HepG2 (cell line): ENCODE results near the gene EVI5. TPM values are rescaled to one million over a fixed set of nuclear protein-coding genes. Genes with fewer than 3 reads are reported as not detected.

Experiments
- ATAC-seq: fragments of 200-7000 bp; cut with Tn5 transposase; 3 replicates; pipeline ENCODE4 v1.9.1; 2020; ENCODE audit warnings: mild to moderate bottlenecking, moderate library complexity
- BruUV-seq: library from RNA; stranded (reverse); fragments of 400-500 nt; replicated peaks from 2 replicates; lab custom pipeline; 2021; lab: Mats Ljungman, UMichigan
- CTCF ChIA-PET: fragments of 300-600 bp; formaldehyde crosslinking; extraction: SDS; loops from one replicate; lab custom pipeline; 2021; ENCODE audit warnings: low total read pairs, inconsistent platforms, low intra/inter-chr PET ratio; lab: Yijun Ruan, JAX
- POLR2A ChIA-PET: fragments of 350-600 bp; sonication (Branson Sonifier 250); formaldehyde crosslinking; loops from one replicate; lab custom pipeline; 2020; ENCODE audit warnings: antibody characterized with exemption, inconsistent platforms; lab: Yijun Ruan, JAX
- DNase-seq: peaks from one replicate; pipeline ENCODE4 v3.0.0-alpha.2; 2015; ENCODE audit warnings: low spot score
- FAIRE-seq: peaks from 3 replicates; lab custom pipeline; 2011; peaks lifted over from hg19 to GRCh38; lab: Jason Lieb, UNC
- H2AFZ ChIP-seq: one replicate; pipeline ENCODE4 v1.6.1; 2011; ENCODE audit warnings: low read length, inconsistent platforms
- H3K27ac ChIP-seq: fragments of 300-600 bp; 3 replicates; pipeline ENCODE4 v1.8.0; 2011; ENCODE audit warnings: mixed run types, mild to moderate bottlenecking, mixed read lengths, low read length, inconsistent platforms; ENCODE audit not compliant: insufficient read depth; ENCODE audit errors: extremely low read length
- H3K27me3 ChIP-seq, 2 experiments: fragments of 200-600 bp in 1 of 2; 2 replicates in 1 of 2; 3 replicates in 1 of 2; pipeline versions ENCODE4 v1.6.0 to v1.8.0; 2011; ENCODE audit warnings: low read length in 2 of 2, mild to moderate bottlenecking in 2 of 2, moderate library complexity in 2 of 2, inconsistent platforms in 1 of 2; ENCODE audit not compliant: insufficient read depth in 2 of 2, control insufficient read depth in 1 of 2
- H3K36me3 ChIP-seq, 2 experiments: fragments of 200-600 bp in 1 of 2; replicated peaks in 1 of 2; 2 replicates in 1 of 2; 3 replicates in 1 of 2; pipeline versions ENCODE4 v1.5.1 to v1.8.0; 2011; ENCODE audit warnings: low read length in 2 of 2, inconsistent platforms in 1 of 2; ENCODE audit not compliant: insufficient read depth in 2 of 2, control insufficient read depth in 1 of 2
- H3K4me1 ChIP-seq: 2 replicates; pipeline ENCODE4 v1.5.1; 2012; ENCODE audit warnings: low read length, inconsistent platforms; ENCODE audit not compliant: insufficient read depth
- H3K4me2 ChIP-seq: 2 replicates; pipeline ENCODE4 v1.6.0; 2011; ENCODE audit warnings: low read depth, low read length, inconsistent platforms
- H3K4me3 ChIP-seq, 3 experiments: fragments of 200-600 bp in 1 of 3; sonication (generic), shearing (Covaris generic) in 1 of 3; replicated peaks in 1 of 3; 2 replicates each; pipeline ENCODE4 v1.5.1; 2011 to 2016; ENCODE audit warnings: low read length in 3 of 3, inconsistent platforms in 2 of 3, low read depth in 2 of 3, mild to moderate bottlenecking in 2 of 3, control low read depth in 1 of 3, mixed read lengths in 1 of 3; ENCODE audit not compliant: insufficient read depth in 1 of 3
- H3K79me2 ChIP-seq: one replicate; pipeline ENCODE4 v1.6.1; 2011; ENCODE audit warnings: low read length, inconsistent platforms; ENCODE audit not compliant: insufficient read depth
- H3K9ac ChIP-seq: 2 replicates; pipeline ENCODE4 v1.6.0; 2011; ENCODE audit warnings: mild to moderate bottlenecking, low read depth, low read length, inconsistent platforms; ENCODE audit not compliant: insufficient read depth
- H3K9me3 ChIP-seq: 2 replicates; pipeline ENCODE4 v1.5.1; 2012; ENCODE audit warnings: mild to moderate bottlenecking, low read length
- H4K20me1 ChIP-seq: 2 replicates; pipeline ENCODE4 v1.6.0; 2011; ENCODE audit warnings: inconsistent platforms, mild to moderate bottlenecking, low read length, moderate library complexity; ENCODE audit not compliant: insufficient read depth
- E2F1 ChIP-seq: sonication (generic); formaldehyde crosslinking; IDR thresholded peaks from 2 replicates; pipeline ENCODE4 v1.5.0; 2020; ENCODE audit warnings: missing genetic modification reagents
- KLF16 ChIP-seq, 2 experiments: sonication (generic) in 1 of 2; formaldehyde crosslinking in 1 of 2; IDR thresholded peaks; 2 replicates each; pipeline versions ENCODE4 v1.6.1 to v1.8.0; 2016 to 2023; ENCODE audit warnings: missing genetic modification reagents in 2 of 2, missing compliant biosample characterization in 1 of 2
- MIER2 ChIP-seq: IDR thresholded peaks from 2 replicates; pipeline ENCODE4 v1.6.1; 2016; ENCODE audit warnings: missing biosample characterization, missing genetic modification reagents
- NKX3-1 ChIP-seq: sonication (generic); formaldehyde crosslinking; IDR thresholded peaks from 2 replicates; pipeline ENCODE4 v1.5.0; 2020; ENCODE audit warnings: missing genetic modification reagents
- NR2F6 ChIP-seq, 2 experiments: IDR thresholded peaks; 2 replicates each; pipeline ENCODE4 v1.6.1; 2016; ENCODE audit warnings: antibody characterized with exemption in 1 of 2, mild to moderate bottlenecking in 1 of 2
- PCBP2 ChIP-seq: fragments of 200-400 bp; formaldehyde crosslinking; optimal IDR thresholded peaks from 2 replicates; pipeline ENCODE3; 2018; ENCODE audit warnings: low read length, low read depth; ENCODE audit not compliant: poor library complexity, severe bottlenecking
- PHB2 ChIP-seq: fragments of 450-650 bp; IDR thresholded peaks from 2 replicates; pipeline ENCODE4 v1.6.1; 2018; ENCODE audit not compliant: partially characterized antibody
- SNAPC4 ChIP-seq: sonication (generic); formaldehyde crosslinking; IDR thresholded peaks from 2 replicates; pipeline ENCODE4 v1.4.0; 2020; ENCODE audit warnings: mild to moderate bottlenecking, missing genetic modification reagents
- TCF7L2 ChIP-seq: IDR thresholded peaks from 2 replicates; pipeline ENCODE4 v1.6.1; 2011; ENCODE audit warnings: mild to moderate bottlenecking, low read depth, low read length, moderate library complexity
- TFDP2 ChIP-seq: sonication (generic); formaldehyde crosslinking; IDR thresholded peaks from 2 replicates; pipeline ENCODE4 v1.4.0; 2020; ENCODE audit warnings: missing genetic modification reagents
- UBTF ChIP-seq: sonication (generic); formaldehyde crosslinking; IDR thresholded peaks from 2 replicates; pipeline ENCODE4 v1.4.0; 2020; ENCODE audit warnings: mild to moderate bottlenecking, missing genetic modification reagents
- ZBTB7A ChIP-seq: sonication (generic); formaldehyde crosslinking; IDR thresholded peaks from 2 replicates; pipeline ENCODE4 v1.8.0; 2022; ENCODE audit warnings: mild to moderate bottlenecking, missing genetic modification reagents
- ZNF329 ChIP-seq: sonication (generic); formaldehyde crosslinking; IDR thresholded peaks from 2 replicates; pipeline ENCODE4 v1.9.0; 2021; ENCODE audit warnings: low read depth, mild to moderate bottlenecking, missing genetic modification reagents
- ZNF530 ChIP-seq: sonication (generic); formaldehyde crosslinking; IDR thresholded peaks from 2 replicates; pipeline ENCODE4 v1.5.0; 2020; ENCODE audit warnings: low read depth, mild to moderate bottlenecking, missing genetic modification reagents
- ZNF556 ChIP-seq: sonication (generic); formaldehyde crosslinking; IDR thresholded peaks from 2 replicates; pipeline ENCODE4 v1.4.0; 2020; ENCODE audit warnings: mild to moderate bottlenecking, missing genetic modification reagents, borderline replicate concordance
- ZNF891 ChIP-seq: sonication (generic); formaldehyde crosslinking; IDR thresholded peaks from 2 replicates; pipeline ENCODE4 v1.5.0; 2020; ENCODE audit warnings: mild to moderate bottlenecking, missing genetic modification reagents
- ZSCAN22 ChIP-seq: sonication (generic); formaldehyde crosslinking; IDR thresholded peaks from 2 replicates; pipeline ENCODE4 v1.4.0; 2020; ENCODE audit warnings: mild to moderate bottlenecking, missing genetic modification reagents
- whole genome bisulfite sequencing: methylation state at CpG from one replicate; pipeline ENCODE4 v1.1.6; 2017; ENCODE audit warnings: low lambda C conversion rate; 5-methylcytosine and 5-hydroxymethylcytosine counted together
- in situ Hi-C: cut with HindIII; loops from 2 replicates; pipeline ENCODE4 v1.10.0; 2017; ENCODE audit warnings: low pct_unique_long_range_greater_than_20kb; ENCODE audit not compliant: extremely low pct_ligation_motif_present
- intact Hi-C: fragments of 100-400 bp; cut with micrococcal nuclease; formaldehyde crosslinking; loops from one replicate; pipeline ENCODE4 v1.10.0; 2022; ENCODE audit not compliant: unreplicated experiment
- polyA plus RNA-seq, 8 experiments: library from polyadenylated mRNA; depleted of rRNA in 3 of 8; stranded (reverse) in 7 of 8; unstranded in 1 of 8; fragments of >200 nt; fragmentation: Illumina TruSeq in 4 of 8; extraction: Trizol in 4 of 8; gene quantifications; 2 replicates each; pipeline versions ENCODE4 v1.2.1 to v1.2.3, GENCODE V29; 2011 to 2016; ENCODE audit warnings: low read depth in 4 of 8, missing spikeins in 1 of 8, mixed read lengths in 1 of 8; ENCODE audit not compliant: insufficient read depth in 1 of 8
- total RNA-seq, 5 experiments: library from RNA; depleted of rRNA; stranded (reverse); fragments of >200 nt; fragmentation: Illumina TruSeq; extraction: Trizol; gene quantifications; 2 replicates each; pipeline ENCODE4 v1.2.3, GENCODE V29; 2016; ENCODE audit warnings: low read depth in 1 of 5

EVI5 gene
- total and polyA plus RNA-seq, 2 of the 13 experiments (the other 11 are each of a cell fraction or from before 2014, with no cell fraction given), result 4.0 to 12.6 TPM

- H3K4me2 ChIP-seq, result no peak overlapping the region
- no TSS peak for BruUV-seq
- TF ChIP-seq ZSCAN22 (CRISPR knock-in tag) (no peak), MIER2 (CRISPR knock-in tag) (no peak), NR2F6 (IDR thresholded peaks at IDR 0.05) (no peak), NR2F6 (CRISPR knock-in tag; IDR thresholded peaks at IDR 0.05) (no peak), ZNF556 (CRISPR knock-in tag) (no peak), TCF7L2 (no peak), SNAPC4 (no peak), NKX3-1 (CRISPR knock-in tag) (no peak), UBTF (no peak), TFDP2 (CRISPR knock-in tag) (no peak), ZNF530 (CRISPR knock-in tag) (no peak), ZNF891 (no peak), E2F1 (CRISPR knock-in tag) (no peak), PHB2 (no peak), KLF16 (CRISPR knock-in tag; IDR thresholded peaks at IDR 0.05) (no peak), PCBP2 (no peak), ZNF329 (CRISPR knock-in tag) (no peak), ZBTB7A (no peak)
Observed at GRCh38 chr1:92470216-92470615, 314.7 kb downstream of the EVI5 start.

More at GRCh38 chr1:92470216-92470615, 314.7 kb downstream of the EVI5 start:
- H3K79me2 ChIP-seq, result no peaks in the 10 kb centered on the region
- H3K4me3 ChIP-seq, result no peak overlapping the region
- H3K27ac ChIP-seq, result no peak overlapping the region
- ChIA-PET CTCF (no interaction called here), POLR2A (no interaction called here)
- H3K36me3 ChIP-seq, result peaks cover 0 to 4% of the 10 kb centered on the region in 2 experiments; a peak in 2 of 5 replicates
- H3K9me3 ChIP-seq, result no peaks in the 10 kb centered on the region
- H4K20me1 ChIP-seq, result no peaks in the 10 kb centered on the region
- 86% methylated on average over 1 of the region's 1 CpG for WGBS
- FAIRE-seq (no peak), DNase-seq (no peak), ATAC-seq (no peak)
- no peak overlapping the region for H3K9ac ChIP-seq
- no peaks in the 10 kb centered on the region for H3K4me1 ChIP-seq
- intact Hi-C loops, result no loop called here
- in situ Hi-C loops, result no loop called here
- H2AFZ ChIP-seq, result no peak overlapping the region
- H3K27me3 ChIP-seq, result no peaks in the 10 kb centered on the region
